Osteoblast (primary cell): ENCODE measurements around the gene TSPO. TPM values are rescaled to one million over a fixed set of nuclear protein-coding genes. Genes with fewer than 3 reads are reported as not detected.
"Not testable (repeated sequence)": the region's sequence is repeated elsewhere in the genome, so short reads cannot be mapped to it uniquely, and the experiment has no call there.

Experiments used
- DNase-seq: peaks from one replicate; pipeline ENCODE4 v3.0.0; 2011; ENCODE audit warnings: low spot score, mixed read lengths; ENCODE audit not compliant: insufficient read length; ENCODE audit errors: missing footprints
- H2AFZ ChIP-seq: 2 replicates; pipeline ENCODE4 v1.6.0; 2011; ENCODE audit warnings: mild to moderate bottlenecking, low read length
- H3K27ac ChIP-seq: 2 replicates; pipeline ENCODE4 v1.5.1; 2011; ENCODE audit warnings: mild to moderate bottlenecking, low read depth, low read length, moderate library complexity
- H3K27me3 ChIP-seq: 2 replicates; pipeline ENCODE4 v1.6.0; 2012; ENCODE audit warnings: mild to moderate bottlenecking, control low read depth, inconsistent platforms, low read length, moderate library complexity; ENCODE audit not compliant: insufficient read depth
- H3K36me3 ChIP-seq: 2 replicates; pipeline ENCODE4 v1.5.1; 2011; ENCODE audit warnings: mild to moderate bottlenecking, low read length, control low read depth, moderate library complexity; ENCODE audit not compliant: insufficient read depth
- H3K4me1 ChIP-seq: 2 replicates; pipeline ENCODE4 v1.5.1; 2011; ENCODE audit warnings: mild to moderate bottlenecking, low read length, control low read depth, moderate library complexity; ENCODE audit not compliant: insufficient read depth
- H3K4me2 ChIP-seq: 2 replicates; pipeline ENCODE4 v1.6.0; 2011; ENCODE audit warnings: mild to moderate bottlenecking, low read length; ENCODE audit not compliant: insufficient read depth
- H3K4me3 ChIP-seq: fragments of 200-600 bp; sonication (generic); 3 replicates; pipeline ENCODE4 v1.5.1; 2012; ENCODE audit warnings: mild to moderate bottlenecking, low read length, inconsistent platforms; ENCODE audit not compliant: insufficient read depth
- H3K79me2 ChIP-seq: 2 replicates; pipeline ENCODE4 v1.6.0; 2012; ENCODE audit warnings: mild to moderate bottlenecking, low read length, control low read depth, inconsistent platforms; ENCODE audit not compliant: insufficient read depth
- H3K9me3 ChIP-seq: 2 replicates; pipeline ENCODE4 v1.5.1; 2011; ENCODE audit warnings: low read depth, low read length, control low read depth
- H4K20me1 ChIP-seq: 2 replicates; pipeline ENCODE4 v1.6.0; 2012; ENCODE audit warnings: mild to moderate bottlenecking, low read length, control low read depth; ENCODE audit not compliant: insufficient read depth
- total RNA-seq: library from RNA; depleted of rRNA; stranded (reverse); fragments of >200 nt; gene quantifications from 2 replicates; pipeline ENCODE4 v1.2.3, GENCODE V29; 2012
- TF ChIP-seq, protein P1 (sequence below): IDR thresholded peaks from 2 replicates; pipeline ENCODE4 v1.5.1; 2011; ENCODE audit warnings: mild to moderate bottlenecking, low read depth, low read length, moderate library complexity; ENCODE audit errors: extremely low read depth

Gene TSPO
- total RNA-seq, 1 donor, result 297 TPM

DNA sequence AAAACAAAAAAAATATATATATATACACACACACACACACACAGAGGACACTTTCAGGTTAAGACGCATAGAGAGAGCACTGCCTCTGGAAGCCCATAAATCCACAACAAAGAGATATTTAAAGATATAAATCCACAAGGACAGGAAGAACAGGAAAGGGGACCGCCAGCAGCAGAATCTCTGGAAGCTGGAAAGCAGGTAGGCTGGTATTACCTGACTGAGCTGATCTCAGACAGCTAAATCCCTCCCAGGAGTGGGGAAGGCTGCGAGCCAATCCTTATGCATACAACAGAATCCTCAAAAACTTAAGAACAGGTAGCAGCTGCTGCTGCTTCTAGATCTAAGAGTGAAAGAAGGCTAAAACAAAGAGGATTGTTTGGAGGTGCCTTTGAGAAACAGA, 6.4 kb upstream of the TSPO start:
- Histone ChIP-seq H3K27ac (no peak overlapping the region), H3K36me3 (peaks cover 4% of the 10 kb centered on the region), H2AFZ (no peak overlapping the region), H3K4me1 (peaks cover 6% of the 10 kb centered on the region), H3K9me3 (no peaks in the 10 kb centered on the region), H3K4me2 (no peak overlapping the region), H3K27me3 (no peaks in the 10 kb centered on the region), H3K79me2 (peaks cover 24% of the 10 kb centered on the region), H4K20me1 (no peaks in the 10 kb centered on the region), H3K4me3 (no peak overlapping the region)
- peak; percentile 76 for DNase-seq
- TF ChIP-seq, protein P1, sequence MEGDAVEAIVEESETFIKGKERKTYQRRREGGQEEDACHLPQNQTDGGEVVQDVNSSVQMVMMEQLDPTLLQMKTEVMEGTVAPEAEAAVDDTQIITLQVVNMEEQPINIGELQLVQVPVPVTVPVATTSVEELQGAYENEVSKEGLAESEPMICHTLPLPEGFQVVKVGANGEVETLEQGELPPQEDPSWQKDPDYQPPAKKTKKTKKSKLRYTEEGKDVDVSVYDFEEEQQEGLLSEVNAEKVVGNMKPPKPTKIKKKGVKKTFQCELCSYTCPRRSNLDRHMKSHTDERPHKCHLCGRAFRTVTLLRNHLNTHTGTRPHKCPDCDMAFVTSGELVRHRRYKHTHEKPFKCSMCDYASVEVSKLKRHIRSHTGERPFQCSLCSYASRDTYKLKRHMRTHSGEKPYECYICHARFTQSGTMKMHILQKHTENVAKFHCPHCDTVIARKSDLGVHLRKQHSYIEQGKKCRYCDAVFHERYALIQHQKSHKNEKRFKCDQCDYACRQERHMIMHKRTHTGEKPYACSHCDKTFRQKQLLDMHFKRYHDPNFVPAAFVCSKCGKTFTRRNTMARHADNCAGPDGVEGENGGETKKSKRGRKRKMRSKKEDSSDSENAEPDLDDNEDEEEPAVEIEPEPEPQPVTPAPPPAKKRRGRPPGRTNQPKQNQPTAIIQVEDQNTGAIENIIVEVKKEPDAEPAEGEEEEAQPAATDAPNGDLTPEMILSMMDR, result no peak

DNA sequence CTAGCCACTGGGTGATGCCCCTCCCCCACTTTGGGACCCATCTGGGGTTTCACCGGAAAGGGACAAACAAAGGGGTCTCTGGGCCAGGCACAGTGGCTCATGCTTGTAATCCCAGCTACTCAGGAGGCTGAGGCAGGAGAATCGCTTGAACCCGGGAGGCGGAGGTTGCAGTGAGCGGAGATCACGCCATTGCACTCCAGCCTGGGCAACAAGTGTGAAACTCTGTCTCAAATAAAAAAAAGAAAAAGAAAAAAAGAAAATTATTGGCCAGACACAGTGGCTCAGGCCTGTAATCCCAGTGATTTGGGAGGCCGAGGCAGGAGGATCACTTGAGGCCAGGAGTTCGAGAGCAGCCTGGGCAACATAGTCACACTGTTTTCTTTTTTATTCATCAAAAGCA, 6.0 kb upstream of the TSPO start:
- not testable (repeated sequence) for H3K4me2 ChIP-seq, H3K27me3 ChIP-seq, H3K9me3 ChIP-seq, H2AFZ ChIP-seq, H3K36me3 ChIP-seq, H4K20me1 ChIP-seq, H3K27ac ChIP-seq, H3K4me3 ChIP-seq, DNase-seq, H3K4me1 ChIP-seq
- peaks cover 21% of the 10 kb centered on the region for H3K79me2 ChIP-seq

DNA sequence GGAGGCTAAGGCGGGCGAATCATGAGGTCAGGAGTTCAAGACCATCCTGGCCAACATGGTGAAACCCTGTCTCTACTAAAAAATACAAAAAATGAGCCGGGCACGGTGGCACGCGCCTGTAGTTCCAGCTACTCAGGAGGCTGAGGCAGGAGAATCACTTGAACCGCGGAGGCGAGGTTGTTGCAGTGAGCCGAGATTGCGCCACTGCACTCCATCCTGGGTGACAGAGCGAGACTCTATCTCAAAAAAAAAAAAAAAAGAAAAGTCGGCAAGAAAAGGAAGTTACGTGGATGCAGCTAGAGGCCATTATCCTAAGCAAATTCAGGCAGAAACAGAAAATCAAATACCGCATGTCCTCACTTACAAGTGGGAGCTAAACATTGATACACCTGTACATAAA, 5.0 kb upstream of the TSPO start:
- not testable (repeated sequence) for H3K27ac ChIP-seq, H2AFZ ChIP-seq, H3K4me3 ChIP-seq, H4K20me1 ChIP-seq, DNase-seq, H3K4me1 ChIP-seq, H3K27me3 ChIP-seq, H3K9me3 ChIP-seq, H3K4me2 ChIP-seq, H3K36me3 ChIP-seq
- H3K79me2 ChIP-seq, result peaks cover 18% of the 10 kb centered on the region

DNA sequence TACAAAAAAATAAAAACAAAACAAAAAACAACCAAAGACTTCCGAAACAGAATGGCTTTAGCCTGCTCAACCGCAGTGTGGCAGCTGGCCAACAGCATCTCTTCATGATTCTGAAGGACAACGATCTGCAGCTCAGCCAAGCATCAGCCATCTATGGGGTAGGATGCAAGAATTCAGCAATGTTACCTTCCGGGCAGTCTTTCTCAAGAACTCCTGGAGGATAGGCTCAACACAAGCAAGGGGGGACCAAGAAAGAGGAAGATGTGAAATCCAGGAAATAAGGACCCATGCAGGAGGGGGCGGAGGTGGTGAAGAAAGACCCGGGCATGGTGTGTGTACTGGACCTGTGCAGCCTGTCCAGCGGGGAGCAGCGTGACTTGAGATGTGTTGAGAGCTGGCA, 3.5 kb upstream of the TSPO start:
- Histone ChIP-seq H3K9me3 (no peaks in the 10 kb centered on the region), H3K27ac (no peak overlapping the region), H3K4me1 (no peaks in the 10 kb centered on the region), H2AFZ (peak overlapping the region; percentile 41), H3K4me2 (peak overlapping the region; percentile 33), H3K36me3 (no peaks in the 10 kb centered on the region), H3K4me3 (no peak overlapping the region), H3K27me3 (no peaks in the 10 kb centered on the region), H3K79me2 (peaks cover 22% of the 10 kb centered on the region), H4K20me1 (no peaks in the 10 kb centered on the region)
- TF ChIP-seq, protein P1, result no peak
- DNase-seq, result peak; percentile 89

DNA sequence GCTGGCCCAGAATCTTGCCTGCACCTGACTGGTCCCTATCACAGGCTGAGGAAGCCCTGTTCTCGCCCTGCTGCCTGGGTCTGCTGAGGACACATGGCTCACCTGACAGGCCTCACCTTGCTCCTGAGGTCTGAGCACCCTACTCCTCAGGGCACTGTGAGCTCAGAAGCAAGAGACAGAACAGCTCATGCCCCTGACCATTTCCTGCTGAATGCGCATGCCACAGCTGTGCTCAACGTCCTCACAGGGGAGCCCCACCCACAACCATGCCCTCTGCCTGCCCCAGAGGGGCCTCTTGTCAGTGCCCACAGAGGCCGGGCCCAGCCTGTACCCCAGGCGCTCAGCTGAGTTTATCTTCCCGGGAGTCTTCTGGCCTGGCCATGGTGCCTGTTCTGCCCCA, 2.8 kb upstream of the TSPO start:
- TF ChIP-seq, protein P1, result no peak
- no peaks in the 10 kb centered on the region for H3K36me3 ChIP-seq
- no peak overlapping the region for H3K4me2 ChIP-seq
- H3K79me2 ChIP-seq, result peaks cover 21% of the 10 kb centered on the region
- DNase-seq, result no peak
- peaks cover 2% of the 10 kb centered on the region for H4K20me1 ChIP-seq
- H3K27ac ChIP-seq, result no peak overlapping the region
- no peak overlapping the region for H3K4me3 ChIP-seq
- no peaks in the 10 kb centered on the region for H3K9me3 ChIP-seq
- H2AFZ ChIP-seq, result no peak overlapping the region
- H3K4me1 ChIP-seq, result peaks cover 2% of the 10 kb centered on the region
- H3K27me3 ChIP-seq, result no peaks in the 10 kb centered on the region
